HL-60/S4 treated with retinoic acid at 250 ng/mL for 4 days and 3 days (cell line): Measurements from ENCODE around the gene PPFIBP2.
"Not testable (repeated sequence)": the region's sequence is repeated elsewhere in the genome, so short reads cannot be mapped to it uniquely, and the experiment has no call there.

ENCODE experiments used
- in situ Hi-C: fragments of 300-500 bp; cut with MboI; formaldehyde crosslinking; loops from 2 replicates; pipeline ENCODE4 v1.7.0; 2022; ENCODE audit warnings: low sequenced_read_pairs

PPFIBP2 gene

GRCh38 chr11:7498193-7498592 is 15.6 kb upstream of the PPFIBP2 start:
- in situ Hi-C loops = no loop called here

- in situ Hi-C loops = no loop called here
Measured at GRCh38 chr11:7499081-7499480, 14.7 kb upstream of the PPFIBP2 start.

- in situ Hi-C loops = no loop called here
Measured at GRCh38 chr11:7500251-7500650, 13.5 kb upstream of the PPFIBP2 start.

GRCh38 chr11:7501251-7501650 is 12.5 kb upstream of the PPFIBP2 start:
- in situ Hi-C loops = no loop called here

- in situ Hi-C loops = no loop called here
Measured at GRCh38 chr11:7501894-7502293, 11.9 kb upstream of the PPFIBP2 start.

- in situ Hi-C loops = no loop called here
Measured at GRCh38 chr11:7506243-7506642, 7.6 kb upstream of the PPFIBP2 start.

DNA sequence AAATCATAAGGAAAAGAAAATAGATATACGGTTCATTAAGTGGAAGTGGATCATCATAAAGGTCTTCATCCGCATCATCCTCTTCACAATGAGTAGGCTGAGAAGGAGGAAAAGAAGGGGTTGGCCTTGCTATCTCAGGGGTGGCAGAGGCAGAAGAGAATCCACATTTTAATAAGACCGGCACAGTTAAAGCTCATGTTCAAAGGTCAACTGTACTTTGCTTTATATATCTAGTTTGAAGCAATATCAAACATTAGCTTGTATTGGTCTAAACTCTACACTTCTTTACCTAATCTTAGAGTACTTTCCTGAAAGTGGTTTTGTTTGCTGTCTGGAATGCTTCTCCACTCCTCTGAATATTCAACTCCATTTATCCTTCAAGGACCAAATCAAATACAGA is 5.7 kb upstream of the PPFIBP2 start:
- in situ Hi-C loops = no loop called here

- in situ Hi-C loops = no loop called here
Measured at GRCh38 chr11:7509966-7510365, 3.8 kb upstream of the PPFIBP2 start.

- in situ Hi-C loops = no loop called here
Measured at GRCh38 chr11:7511401-7511800, 2.4 kb upstream of the PPFIBP2 start.

DNA sequence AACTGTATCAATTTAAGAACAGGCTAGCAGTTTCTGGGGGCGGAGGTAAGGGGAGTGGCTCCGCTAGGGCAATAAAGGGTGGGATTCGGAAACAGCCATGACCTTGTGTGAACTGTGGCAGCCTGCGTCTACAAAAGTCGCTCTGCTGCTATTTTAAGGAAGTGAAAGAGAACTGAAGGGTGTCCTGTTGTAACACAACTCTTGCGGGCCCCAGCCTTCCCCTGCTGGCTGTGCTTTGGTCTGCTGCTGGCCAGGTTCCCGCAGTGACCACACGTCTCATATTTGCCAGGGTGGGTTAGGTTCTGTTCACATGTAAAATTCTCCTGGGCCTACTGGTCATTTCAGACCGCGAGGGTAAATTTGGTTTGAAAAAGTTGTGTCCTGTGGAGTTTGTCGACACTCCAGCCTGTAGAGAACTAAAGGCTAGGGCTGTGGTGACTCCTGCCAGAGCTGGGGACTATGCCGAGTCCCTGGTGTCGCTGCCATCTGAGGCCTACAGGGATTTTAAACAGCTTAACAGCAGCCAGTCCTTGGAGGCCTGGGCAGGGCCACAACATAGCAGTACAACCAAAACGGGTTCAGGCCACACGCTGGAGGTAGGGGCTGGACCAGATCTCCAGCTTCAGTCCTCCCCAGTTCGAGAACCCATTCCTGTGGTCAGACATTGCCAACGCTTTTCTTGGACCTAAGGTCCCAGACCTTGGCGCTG is 1.1 kb upstream of the PPFIBP2 start:
- in situ Hi-C loops = no loop called here

DNA sequence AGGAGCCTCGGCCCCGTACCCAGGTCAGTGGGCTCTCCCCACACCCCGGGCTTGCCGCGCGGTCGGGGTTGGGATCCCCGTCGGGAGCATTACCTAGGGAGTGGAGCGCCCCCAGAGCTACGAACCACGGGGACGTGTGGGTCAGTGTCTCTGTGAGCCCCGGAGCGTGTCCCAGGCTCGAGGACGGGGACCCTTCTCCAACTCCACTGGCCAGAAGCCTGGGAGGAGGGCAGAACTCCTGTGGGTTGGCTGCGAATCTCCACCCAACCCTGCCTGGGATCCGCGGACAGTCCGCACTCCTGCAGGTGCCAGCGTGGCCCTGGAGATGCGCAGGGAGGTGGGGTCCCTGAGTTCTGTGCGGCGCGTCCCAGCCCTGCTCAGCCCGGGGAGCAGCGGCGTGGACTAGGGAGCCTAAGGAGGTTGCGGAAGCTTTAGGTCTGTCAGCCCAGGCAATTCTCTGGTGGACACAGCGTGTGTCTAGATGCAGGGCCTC is 346 bp downstream of the PPFIBP2 start:
- in situ Hi-C loops = no loop called here

GRCh38 chr11:7515447-7515886 is 1.7 kb downstream of the PPFIBP2 start:
- in situ Hi-C loops = no loop called here

DNA sequence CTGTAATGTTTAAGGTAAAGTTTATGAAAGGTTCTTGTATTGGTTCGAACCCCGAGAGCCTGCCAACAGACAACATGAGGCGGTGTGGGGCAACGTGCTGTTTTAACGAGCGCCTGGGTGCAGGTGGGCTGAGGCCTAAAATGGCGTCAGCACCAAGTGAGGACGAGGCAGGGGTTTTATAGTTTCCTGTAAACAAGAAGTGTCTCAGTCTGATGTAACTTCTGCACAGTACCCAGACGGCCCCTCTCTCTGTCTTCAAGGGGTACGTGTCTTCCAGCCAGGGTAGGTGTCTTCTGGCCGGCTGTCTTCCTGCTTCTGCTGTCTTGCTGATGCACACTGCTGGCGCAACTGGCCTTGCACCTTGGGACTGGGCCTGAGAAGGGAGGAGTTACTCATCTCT is 2.7 kb downstream of the PPFIBP2 start:
- in situ Hi-C loops = no loop called here

- in situ Hi-C loops = not testable (repeated sequence)
Measured at GRCh38 chr11:7517743-7518142, 3.9 kb downstream of the PPFIBP2 start.

- in situ Hi-C loops = no loop called here
Measured at GRCh38 chr11:7518811-7519562, 5.2 kb downstream of the PPFIBP2 start.

- in situ Hi-C loops = no loop called here
Measured at GRCh38 chr11:7520011-7520942, 6.5 kb downstream of the PPFIBP2 start.

GRCh38 chr11:7520981-7521487 is 7.2 kb downstream of the PPFIBP2 start:
- in situ Hi-C loops = no loop called here

DNA sequence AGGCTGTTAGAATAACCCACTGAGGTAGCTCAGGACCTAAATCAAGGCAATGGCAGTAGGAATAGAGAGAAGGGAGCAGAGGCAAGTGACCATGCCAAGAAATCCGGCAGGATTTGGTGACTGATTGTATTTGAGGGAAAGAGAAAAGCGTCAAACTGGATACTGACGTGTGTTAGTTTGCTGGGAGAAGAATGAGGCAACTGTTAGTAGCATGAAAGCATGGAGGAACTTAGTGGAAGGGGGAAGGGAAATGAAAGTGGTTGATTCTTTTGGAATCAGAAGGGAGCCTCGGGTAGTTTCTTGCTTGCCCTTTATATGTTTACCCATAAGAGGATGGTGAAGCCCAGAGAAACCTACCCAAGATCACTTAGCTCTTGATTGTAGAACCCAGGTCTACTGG is 8.3 kb downstream of the PPFIBP2 start:
- in situ Hi-C loops = no loop called here

DNA sequence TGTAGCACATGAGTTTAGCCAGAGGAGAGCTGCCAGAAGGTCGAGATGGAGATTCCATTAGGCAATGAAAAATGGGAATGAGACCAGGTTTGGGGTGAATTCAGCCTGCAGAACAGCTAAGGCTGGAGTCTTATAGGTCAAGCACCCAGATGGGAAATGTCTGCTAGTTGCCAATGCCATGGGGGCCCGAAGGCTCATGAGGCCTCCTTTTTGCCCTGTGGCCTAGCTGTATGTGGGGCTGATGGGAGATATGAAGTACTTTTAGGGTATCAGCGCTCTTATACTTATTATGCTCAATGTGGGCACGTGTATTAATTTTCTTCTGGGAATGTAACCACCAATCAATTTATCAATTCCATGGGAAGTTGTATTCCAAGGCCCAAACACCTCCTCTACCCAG is 8.7 kb downstream of the PPFIBP2 start:
- in situ Hi-C loops = no loop called here

DNA sequence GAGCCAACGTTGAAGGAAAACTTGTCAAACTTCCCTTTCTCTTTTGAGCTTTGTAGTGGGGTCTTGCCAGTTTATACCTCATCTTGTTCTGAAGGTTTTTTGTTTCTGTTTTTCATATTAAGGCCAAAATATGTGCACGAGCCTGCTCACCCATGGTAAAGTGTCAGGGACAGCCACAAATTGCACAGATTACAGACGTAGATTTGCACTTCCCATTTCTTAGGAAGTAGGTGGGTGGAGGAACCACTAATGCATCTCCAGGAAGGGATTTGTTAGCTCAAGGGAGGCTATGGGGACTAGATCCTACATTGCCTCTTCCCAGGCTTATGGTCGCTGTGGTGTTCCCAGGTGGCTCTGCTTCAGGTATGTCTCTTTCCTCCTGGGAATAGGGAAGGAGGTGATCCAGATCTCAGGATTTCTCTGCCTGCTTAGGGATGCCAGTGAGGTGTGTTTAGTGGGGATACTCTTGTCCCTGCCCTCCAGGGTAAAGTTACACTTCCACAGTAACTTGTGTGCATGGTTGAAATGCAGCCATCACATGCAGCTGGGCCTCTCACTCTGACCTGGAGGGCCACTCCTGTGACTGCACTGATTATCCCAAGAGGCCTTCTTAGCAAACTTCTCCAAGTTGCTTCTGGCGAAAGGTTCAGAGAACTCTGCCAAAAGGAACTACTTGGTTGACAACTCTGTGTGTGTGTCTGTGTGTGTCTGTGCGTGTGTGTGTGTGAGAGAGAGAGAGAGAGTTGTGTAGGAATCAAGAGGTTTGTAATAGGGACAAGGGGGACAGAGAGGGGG is 9.8 kb downstream of the PPFIBP2 start:
- in situ Hi-C loops = no loop called here
